Natural killer cell treated with Interleukin-12 subunit alpha and Interleukin-12 subunit beta and Interleukin-15 and Interleukin-18, amount 100 ng/mL, for 72 hours (primary cell): Measurements from ENCODE around the gene PCDHA11. TPM values are rescaled to one million over a fixed set of nuclear protein-coding genes. Genes with fewer than 3 reads are reported as not detected.
"Not testable (repeated sequence)": the region's sequence is repeated elsewhere in the genome, so short reads cannot be mapped to it uniquely, and the experiment has no call there.

Experiments used
- ATAC-seq, 2 donors: fragments of 150-1000 bp; cut with Tn5 transposase in 1 of 2; sonication (Bioruptor Pico), chemical (Tn5 transposase) in 1 of 2; 2 replicates each; pipeline ENCODE4 v1.10.0; 2021
- DNase-seq: peaks from one replicate; pipeline ENCODE4 v3.0.0; 2022; ENCODE audit warnings: low spot score
- H3K27ac Mint-ChIP-seq, 2 donors: 1 replicate in 1 of 2; 2 replicates in 1 of 2; pipeline ENCODE4 v1.8.0; 2022; ENCODE audit warnings: mixed read lengths in 2 of 2, mild to moderate bottlenecking in 1 of 2, moderate library complexity in 1 of 2
- H3K27me3 Mint-ChIP-seq, 2 donors: 1 replicate in 1 of 2; 2 replicates in 1 of 2; pipeline ENCODE4 v1.8.0; 2022; ENCODE audit warnings: mixed read lengths in 2 of 2
- H3K36me3 Mint-ChIP-seq: one replicate; pipeline ENCODE4 v1.8.0; 2022; ENCODE audit warnings: mixed read lengths
- H3K4me1 Mint-ChIP-seq, 2 donors: 1 replicate in 1 of 2; 2 replicates in 1 of 2; pipeline ENCODE4 v1.8.0; 2022; ENCODE audit warnings: low read depth in 2 of 2, mixed read lengths in 2 of 2, mild to moderate bottlenecking in 1 of 2
- H3K4me3 Mint-ChIP-seq: one replicate; pipeline ENCODE4 v1.8.0; 2022; ENCODE audit warnings: mixed read lengths
- H3K9me3 Mint-ChIP-seq: 2 replicates; pipeline ENCODE4 v1.8.0; 2022; ENCODE audit warnings: mixed read lengths
- total RNA-seq, 2 donors: library from RNA; stranded (reverse); gene quantifications; one replicate each; pipeline ENCODE4 v1.2.3, GENCODE V29; 2022

The PCDHA11 gene, protein sequence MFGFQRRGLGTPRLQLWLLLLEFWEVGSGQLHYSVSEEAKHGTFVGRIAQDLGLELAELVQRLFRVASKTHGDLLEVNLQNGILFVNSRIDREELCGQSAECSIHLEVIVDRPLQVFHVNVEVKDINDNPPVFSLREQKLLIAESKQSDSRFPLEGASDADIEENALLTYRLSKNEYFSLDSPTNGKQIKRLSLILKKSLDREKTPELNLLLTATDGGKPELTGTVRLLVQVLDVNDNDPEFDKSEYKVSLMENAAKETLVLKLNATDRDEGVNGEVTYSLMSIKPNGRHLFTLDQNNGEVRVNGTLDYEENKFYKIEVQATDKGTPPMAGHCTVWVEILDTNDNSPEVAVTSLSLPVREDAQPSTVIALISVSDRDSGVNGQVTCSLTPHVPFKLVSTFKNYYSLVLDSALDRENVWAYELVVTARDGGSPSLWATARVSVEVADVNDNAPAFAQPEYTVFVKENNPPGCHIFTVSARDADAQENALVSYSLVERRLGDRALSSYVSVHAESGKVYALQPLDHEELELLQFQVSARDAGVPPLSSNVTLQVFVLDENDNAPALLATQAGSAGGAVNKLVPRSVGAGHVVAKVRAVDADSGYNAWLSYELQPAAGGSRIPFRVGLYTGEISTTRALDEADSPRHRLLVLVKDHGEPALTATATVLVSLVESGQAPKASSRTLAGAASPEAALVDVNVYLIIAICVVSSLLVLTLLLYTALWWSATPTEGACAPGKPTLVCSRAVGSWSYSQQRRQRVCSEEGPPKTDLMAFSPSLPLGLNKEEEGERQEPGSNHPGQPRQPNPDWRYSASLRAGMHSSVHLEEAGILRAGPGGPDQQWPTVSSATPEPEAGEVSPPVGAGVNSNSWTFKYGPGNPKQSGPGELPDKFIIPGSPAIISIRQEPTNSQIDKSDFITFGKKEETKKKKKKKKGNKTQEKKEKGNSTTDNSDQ
- not detected for total RNA-seq

GRCh38 chr5:140868721-140869554 lies at the start of gene PCDHA11:
PCDHA11 (plus strand) TSS chr5:140868957; CDS start chr5:140869104, 147 bp downstream.
- H3K4me1 Mint-ChIP-seq = no peaks in the 10 kb centered on the region
- H3K36me3 Mint-ChIP-seq = peaks cover 5% of the 10 kb centered on the region
- no peak for ATAC-seq
- H3K9me3 Mint-ChIP-seq = peaks cover 3% of the 10 kb centered on the region
- peaks cover 0 to 4% of the 10 kb centered on the region in 2 donors for H3K27me3 Mint-ChIP-seq
- H3K27ac Mint-ChIP-seq = no peak within 1 kb of the TSS
- H3K4me3 Mint-ChIP-seq = no peak within 1 kb of the TSS
- DNase-seq = no peak

GRCh38 chr5:140821375-140822280 lies 47.1 kb upstream of the PCDHA11 start, which contains the start of gene PCDHA5:
PCDHA5 (plus strand) TSS chr5:140821613.
- Mint-ChIP-seq H3K27ac (no peak within 1 kb of the TSS), H3K4me1 (no peaks in the 10 kb centered on the region), H3K4me3 (no peak within 1 kb of the TSS), H3K36me3 (no peaks in the 10 kb centered on the region), H3K27me3 (peaks cover 0 to 5% of the 10 kb centered on the region in 2 donors), H3K9me3 (no peaks in the 10 kb centered on the region)
- DNase-seq (no peak), ATAC-seq (no peak)

DNA sequence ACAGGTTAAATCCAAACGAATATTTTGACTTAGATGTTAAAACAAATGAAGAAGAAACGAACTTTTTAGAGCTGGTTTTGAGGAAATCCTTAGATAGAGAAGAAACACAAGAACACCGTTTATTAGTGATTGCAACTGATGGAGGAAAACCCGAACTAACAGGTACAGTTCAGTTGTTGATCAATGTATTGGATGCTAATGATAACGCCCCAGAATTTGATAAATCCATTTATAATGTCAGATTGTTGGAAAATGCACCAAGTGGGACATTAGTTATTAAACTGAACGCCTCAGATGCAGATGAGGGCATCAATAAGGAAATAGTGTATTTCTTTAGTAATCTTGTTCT lies 46.5 kb upstream of the PCDHA11 start:
- no peaks in the 10 kb centered on the region for H3K4me1 Mint-ChIP-seq
- DNase-seq (no peak), ATAC-seq (no peak)
- no peaks in the 10 kb centered on the region for H3K36me3 Mint-ChIP-seq
- no peak overlapping the region for H3K4me3 Mint-ChIP-seq
- no peak overlapping the region for H3K27ac Mint-ChIP-seq
- H3K27me3 Mint-ChIP-seq = peaks cover 3 to 12% of the 10 kb centered on the region in 2 donors
- peaks cover 3% of the 10 kb centered on the region for H3K9me3 Mint-ChIP-seq

DNA sequence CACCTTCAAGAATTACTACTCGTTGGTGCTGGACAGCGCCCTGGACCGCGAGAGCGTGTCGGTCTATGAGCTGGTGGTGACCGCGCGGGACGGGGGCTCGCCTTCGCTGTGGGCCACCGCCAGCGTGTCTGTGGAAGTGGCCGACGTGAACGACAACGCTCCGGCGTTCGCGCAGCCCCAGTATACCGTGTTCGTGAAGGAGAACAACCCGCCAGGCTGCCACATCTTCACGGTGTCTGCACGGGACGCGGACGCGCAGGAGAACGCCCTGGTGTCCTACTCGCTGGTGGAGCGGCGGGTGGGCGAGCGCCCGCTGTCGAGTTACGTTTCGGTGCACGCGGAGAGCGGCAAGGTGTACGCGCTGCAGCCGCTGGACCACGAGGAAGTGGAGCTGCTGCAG lies 45.8 kb upstream of the PCDHA11 start:
- peaks cover 3 to 13% of the 10 kb centered on the region in 2 donors for H3K27me3 Mint-ChIP-seq
- not testable (repeated sequence) for H3K9me3 Mint-ChIP-seq, H3K4me3 Mint-ChIP-seq, H3K36me3 Mint-ChIP-seq, H3K4me1 Mint-ChIP-seq, DNase-seq, ATAC-seq, H3K27ac Mint-ChIP-seq

DNA sequence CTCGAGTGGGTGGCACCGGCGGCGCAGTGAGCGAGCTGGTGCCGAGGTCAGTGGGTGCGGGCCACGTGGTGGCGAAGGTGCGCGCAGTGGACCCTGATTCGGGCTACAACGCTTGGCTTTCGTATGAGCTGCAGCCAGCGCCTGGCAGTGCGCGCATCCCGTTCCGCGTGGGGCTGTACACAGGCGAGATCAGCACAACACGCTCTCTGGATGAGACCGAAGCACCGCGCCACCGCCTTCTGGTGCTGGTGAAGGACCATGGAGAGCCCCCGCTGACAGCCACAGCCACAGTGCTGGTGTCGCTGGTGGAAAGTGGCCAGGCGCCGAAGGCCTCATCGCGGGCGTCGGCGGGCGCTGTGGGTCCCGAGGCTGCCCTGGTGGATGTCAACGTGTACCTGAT lies 45.3 kb upstream of the PCDHA11 start:
- no peak for DNase-seq
- Mint-ChIP-seq H3K27ac (no peak overlapping the region), H3K4me3 (no peak overlapping the region), H3K9me3 (peaks cover 3% of the 10 kb centered on the region), H3K4me1 (no peaks in the 10 kb centered on the region), H3K27me3 (peaks cover 3 to 13% of the 10 kb centered on the region in 2 donors), H3K36me3 (peaks cover 3% of the 10 kb centered on the region)
- no peak for ATAC-seq

GRCh38 chr5:140827704-140828361 lies 40.9 kb upstream of the PCDHA11 start, which contains the start of gene PCDHA6:
PCDHA6 (plus strand) TSS chr5:140827960; CDS start chr5:140828092, 132 bp downstream.
- ATAC-seq (no peak), DNase-seq (no peak)
- Mint-ChIP-seq H3K9me3 (peaks cover 6% of the 10 kb centered on the region), H3K4me1 (no peaks in the 10 kb centered on the region), H3K4me3 (no peak within 1 kb of the TSS), H3K27me3 (peaks cover 7 to 13% of the 10 kb centered on the region in 2 donors), H3K36me3 (peaks cover 7% of the 10 kb centered on the region), H3K27ac (no peak within 1 kb of the TSS)

- no peak for ATAC-seq
- no peak overlapping the region for H3K4me3 Mint-ChIP-seq
These were observed 40.4 kb upstream of the PCDHA11 start for GRCh38 chr5:140828362-140828737.

GRCh38 chr5:140829511-140830501 lies 39.0 kb upstream of the PCDHA11 start:
- Mint-ChIP-seq H3K36me3 (peaks cover 13% of the 10 kb centered on the region), H3K27me3 (peaks cover 12 to 13% of the 10 kb centered on the region in 2 donors)
- not testable (repeated sequence) for H3K27ac Mint-ChIP-seq, ATAC-seq, H3K9me3 Mint-ChIP-seq, DNase-seq, H3K4me3 Mint-ChIP-seq, H3K4me1 Mint-ChIP-seq

More at GRCh38 chr5:140828362-140828737, 40.4 kb upstream of the PCDHA11 start:
- DNase-seq = no peak
- Mint-ChIP-seq H3K9me3 (peaks cover 6% of the 10 kb centered on the region), H3K4me1 (no peaks in the 10 kb centered on the region), H3K27ac (no peak overlapping the region), H3K27me3 (peaks cover 9 to 13% of the 10 kb centered on the region in 2 donors), H3K36me3 (peaks cover 7% of the 10 kb centered on the region)

DNA sequence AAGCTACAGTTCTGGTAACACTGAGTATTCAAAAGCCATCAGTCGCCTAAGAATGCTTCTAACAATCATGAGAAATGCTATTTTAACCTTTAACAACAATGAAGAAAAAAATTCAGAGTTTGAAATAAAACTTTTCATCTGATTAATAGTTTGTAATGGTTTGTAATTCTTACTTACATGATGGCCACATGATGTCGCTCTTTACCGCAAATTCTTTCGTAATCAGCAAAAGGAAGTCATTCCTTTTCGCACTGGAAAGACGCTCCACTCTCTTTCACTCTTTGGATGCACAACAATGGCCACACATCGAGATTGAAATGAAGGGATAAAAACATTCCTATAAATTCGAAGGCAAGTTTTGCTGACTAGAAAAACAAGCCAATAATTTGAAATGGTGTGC lies 34.8 kb upstream of the PCDHA11 start, which contains the start of gene PCDHA7:
Gene PCDHA7 (plus strand): TSS at position 277 of the 400 bp plus-strand sequence. CDS start 115 bp downstream, at position 392.
- no peak for DNase-seq
- Mint-ChIP-seq H3K27ac (no peak within 1 kb of the TSS), H3K4me1 (no peaks in the 10 kb centered on the region), H3K4me3 (no peak within 1 kb of the TSS), H3K27me3 (peaks cover 6 to 9% of the 10 kb centered on the region in 2 donors), H3K9me3 (peaks cover 3% of the 10 kb centered on the region), H3K36me3 (peaks cover 6% of the 10 kb centered on the region)
- no peak for ATAC-seq

- H3K27ac Mint-ChIP-seq, H3K9me3 Mint-ChIP-seq, H3K4me1 Mint-ChIP-seq, H3K4me3 Mint-ChIP-seq, H3K27me3 Mint-ChIP-seq, ATAC-seq, DNase-seq, H3K36me3 Mint-ChIP-seq: not testable (repeated sequence)
These were observed 34.2 kb upstream of the PCDHA11 start for GRCh38 chr5:140834439-140835008.
